HepG2 (cell line): Measurements from ENCODE around the gene DAPK1.

ENCODE experiments used
- EZH2 ChIP-seq: conservative IDR thresholded peaks from 2 replicates; pipeline ENCODE4 v1.6.1; 2012; ENCODE audit warnings: mild to moderate bottlenecking, low read depth, low read length, moderate library complexity
- MXI1 ChIP-seq: IDR thresholded peaks from 3 replicates; pipeline ENCODE4 v1.6.1; 2012; ENCODE audit warnings: low read depth, low read length, inconsistent platforms, borderline replicate concordance
- NFYB ChIP-seq: sonication (generic); formaldehyde crosslinking; IDR thresholded peaks from 2 replicates; pipeline ENCODE4 v1.4.0; 2020; ENCODE audit warnings: missing genetic modification reagents
- RAD51 ChIP-seq: fragments of 450-650 bp; IDR thresholded peaks from 2 replicates; pipeline ENCODE4 v1.6.1; 2016; ENCODE audit warnings: borderline replicate concordance
- SNAI1 ChIP-seq: sonication (generic); formaldehyde crosslinking; IDR thresholded peaks from 2 replicates; pipeline ENCODE4 v1.5.0; 2020; ENCODE audit warnings: mild to moderate bottlenecking, missing genetic modification reagents, borderline replicate concordance
- TAF1 ChIP-seq: sonication (generic); formaldehyde crosslinking; IDR thresholded peaks from 2 replicates; pipeline ENCODE4 v1.4.0; 2020; ENCODE audit warnings: missing genetic modification reagents

DNA sequence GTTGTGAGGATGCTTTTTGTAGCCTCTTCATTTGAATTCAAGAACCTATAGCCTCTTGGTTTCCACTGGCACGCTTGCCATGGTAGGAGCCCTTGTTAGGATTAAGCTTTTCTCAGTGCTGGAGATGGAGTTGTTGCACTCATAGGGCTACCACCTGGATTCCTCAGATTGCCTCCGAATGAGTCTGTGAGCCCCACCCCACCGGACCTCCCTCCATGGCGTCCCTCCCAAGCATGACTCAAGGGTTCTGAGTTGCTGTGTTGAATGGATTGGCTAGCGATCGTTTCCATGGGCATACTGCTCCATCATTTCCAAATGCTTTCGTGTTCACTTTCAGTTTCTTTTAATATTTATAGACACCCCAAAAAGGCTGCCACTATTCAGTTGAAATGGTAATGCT, 69.9 kb downstream of the DAPK1 start:
- TF ChIP-seq RAD51 = no peak
- no peak for TF ChIP-seq EZH2
- TF ChIP-seq MXI1 = no peak
- no peak for TF ChIP-seq SNAI1
- no peak for TF ChIP-seq NFYB (CRISPR knock-in tag)
- TF ChIP-seq TAF1 (CRISPR knock-in tag) = no peak
